NOMO-1 treated with DMSO at 0.1 percent for 48 hours (cell line): Measurements from ENCODE around the gene PRR11.
A peak's percentile ranks its signal among the peaks of the same experiment; 100 is the strongest.
"Not testable (repeated sequence)": the region's sequence is repeated elsewhere in the genome, so short reads cannot be mapped to it uniquely, and the experiment has no call there.

Experiments used
- DNase-seq: peaks from one replicate; lab custom pipeline; 2025; ENCODE audit not compliant: unreplicated experiment; lab: John Stamatoyannopoulos, UW

Gene PRR11

DNA sequence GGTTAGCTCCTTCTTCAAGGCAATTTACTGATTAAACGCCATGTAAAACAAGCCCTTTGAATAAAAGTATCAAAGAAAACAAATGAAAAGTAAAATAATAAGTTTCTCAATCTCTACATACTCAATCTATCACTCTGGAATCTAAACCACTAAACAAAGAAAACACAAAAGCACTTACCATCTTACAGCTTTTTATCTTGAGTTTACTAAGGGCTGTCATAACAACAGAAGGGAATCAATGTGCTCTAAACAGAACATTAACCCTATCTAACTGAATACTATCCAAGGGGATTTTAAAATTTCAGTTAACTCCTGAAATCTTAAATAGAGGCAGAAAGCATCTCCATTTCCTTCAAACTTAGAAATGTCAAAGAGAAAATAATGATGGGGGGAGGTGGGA is 4.0 kb upstream of the PRR11 start:
- no peak for DNase-seq

DNA sequence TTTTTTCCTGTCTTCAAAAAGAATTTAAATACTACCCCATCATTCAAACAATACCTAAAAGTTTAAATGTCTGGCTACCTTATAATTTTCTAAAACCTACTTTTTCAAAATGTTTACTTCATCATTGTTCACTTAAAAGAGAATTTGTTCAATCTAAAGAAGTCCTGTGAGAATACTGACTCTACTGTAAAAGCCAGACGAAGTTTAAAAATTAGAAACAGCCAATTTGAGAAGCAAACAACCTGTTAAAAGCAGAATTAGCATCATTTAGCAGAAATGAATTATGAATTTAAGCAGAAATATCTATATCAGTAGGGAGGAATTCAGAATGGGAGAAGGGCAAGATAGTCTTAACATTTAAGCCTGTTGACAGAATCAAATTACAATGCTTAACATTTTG is 2.6 kb upstream of the PRR11 start:
- no peak for DNase-seq

DNA sequence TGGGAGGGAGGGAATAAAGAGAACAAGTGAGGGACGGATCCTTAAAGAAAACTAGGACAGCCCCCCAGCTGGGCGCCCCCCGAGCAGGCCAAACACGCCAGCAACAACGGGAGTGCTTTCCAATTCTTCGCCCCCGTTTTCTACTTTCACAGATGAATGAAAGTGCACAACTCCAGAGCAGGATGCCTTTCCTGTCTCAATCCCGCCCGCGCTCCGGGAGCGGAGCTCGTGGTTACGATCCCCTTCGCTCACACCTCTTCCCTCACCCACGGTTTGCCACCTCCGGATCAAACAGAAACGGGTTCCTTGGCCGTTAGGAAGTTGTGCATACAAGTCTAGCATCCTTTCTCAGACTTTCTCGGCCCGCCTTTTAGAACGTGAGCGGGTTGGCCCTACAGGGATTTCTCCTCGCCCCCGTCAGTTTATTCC is 1.2 kb upstream of the PRR11 start:
- no peak for DNase-seq

- peak; percentile 100 for DNase-seq
Measured at GRCh38 chr17:59154721-59155438, 666 bp upstream of the PRR11 start, which contains the start of gene SKA2. SKA2 (minus strand) TSS chr17:59155186; CDS start chr17:59155163, 23 bp downstream.

GRCh38 chr17:59160157-59161025 is 4.8 kb downstream of the PRR11 start:
- DNase-seq: no peak

DNA sequence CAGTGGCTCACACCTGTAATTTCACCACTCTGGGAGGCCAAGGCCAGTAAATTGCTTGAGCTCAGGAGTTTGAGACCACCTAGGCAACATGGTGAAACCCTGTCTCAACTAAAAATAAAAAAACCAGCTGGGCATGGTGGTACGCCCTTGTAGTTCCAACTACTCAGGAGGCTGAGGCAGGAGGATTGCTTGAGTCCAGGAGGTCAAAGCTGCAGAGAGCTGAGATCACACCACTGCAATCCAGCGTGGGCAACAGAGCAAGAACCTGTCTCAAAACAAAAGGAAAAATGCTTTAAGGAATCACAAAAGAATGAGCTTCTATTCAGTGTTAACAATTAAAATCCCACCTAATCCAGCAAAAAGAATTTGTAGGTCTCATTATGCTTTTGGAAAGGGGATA is 5.9 kb downstream of the PRR11 start:
- no peak for DNase-seq

DNA sequence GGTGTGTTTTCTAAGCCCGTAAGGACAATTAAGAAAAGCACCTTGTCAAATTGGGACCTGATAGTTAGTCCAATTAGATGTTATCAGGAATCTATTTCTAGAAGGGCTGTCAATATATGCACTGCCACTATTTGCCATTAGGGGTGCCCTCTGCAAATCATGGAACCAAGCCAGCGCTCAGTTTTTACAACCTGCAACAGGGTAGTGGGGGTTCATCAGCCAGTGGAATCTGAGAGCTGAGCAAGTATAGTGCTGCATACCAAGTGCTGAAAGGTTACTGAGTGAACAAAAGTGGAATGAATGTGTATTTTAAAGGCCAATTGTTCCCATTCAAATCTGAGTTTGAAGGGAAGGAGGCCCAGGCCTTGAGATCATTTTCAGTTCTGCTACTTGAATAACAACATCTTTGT is 10.4 kb downstream of the PRR11 start:
- peak; percentile 20 for DNase-seq

- no peak for DNase-seq
Measured at GRCh38 chr17:59167571-59168001, 12.0 kb downstream of the PRR11 start.

DNA sequence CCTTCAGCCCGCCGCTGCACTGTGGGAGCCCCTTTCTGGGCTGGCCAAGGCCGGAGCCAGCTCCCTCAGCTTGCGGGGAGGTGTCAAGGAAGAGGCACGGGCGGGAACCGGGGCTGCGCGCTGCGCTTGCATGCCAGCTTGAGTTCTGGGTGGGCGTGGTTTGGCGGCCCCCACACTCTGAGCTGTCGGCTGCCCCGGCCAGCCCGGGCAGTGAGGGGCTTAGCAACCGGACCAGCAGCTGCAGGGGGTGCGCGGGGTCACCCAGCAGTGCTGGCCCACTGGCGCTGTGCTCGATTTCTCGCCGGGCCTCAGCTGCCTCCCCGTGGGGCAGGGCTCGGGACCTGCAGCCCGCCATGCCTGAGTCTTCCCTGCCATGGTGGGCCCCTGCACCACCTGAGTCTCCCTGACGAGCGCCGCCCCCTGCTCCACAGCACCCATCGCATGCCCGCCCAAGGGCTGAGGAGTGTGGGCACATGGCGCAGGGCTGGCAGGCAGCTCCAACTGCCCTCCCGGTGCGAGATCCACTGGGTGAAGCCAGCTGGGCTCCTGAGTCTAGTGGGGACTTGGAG is 17.0 kb downstream of the PRR11 start:
- DNase-seq: no peak

GRCh38 chr17:59174671-59175070 is 19.1 kb downstream of the PRR11 start:
- no peak for DNase-seq

GRCh38 chr17:59175076-59175475 is 19.5 kb downstream of the PRR11 start:
- no peak for DNase-seq

- no peak for DNase-seq
Measured at GRCh38 chr17:59178266-59178985, 22.9 kb downstream of the PRR11 start.

DNA sequence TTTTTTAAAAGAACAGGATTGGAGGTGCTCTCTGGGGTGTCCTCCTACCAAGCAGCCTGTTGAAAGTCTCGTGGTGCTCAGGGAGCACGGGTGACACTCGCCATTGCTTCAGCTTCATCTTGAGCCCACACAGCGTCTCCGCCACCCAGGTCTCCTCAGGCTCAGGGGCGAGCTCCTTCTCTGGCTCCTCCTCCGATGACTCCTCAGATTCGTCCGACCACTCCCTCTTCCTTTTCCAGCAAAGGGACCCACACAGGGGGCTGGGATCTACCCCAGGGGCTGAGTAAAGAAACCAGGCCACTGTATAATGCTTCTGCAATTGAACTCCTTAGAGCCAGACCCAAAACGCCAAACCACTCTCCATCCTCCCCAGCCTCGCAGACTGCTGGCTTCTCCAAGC is 24.1 kb downstream of the PRR11 start:
- not testable (repeated sequence) for DNase-seq

DNA sequence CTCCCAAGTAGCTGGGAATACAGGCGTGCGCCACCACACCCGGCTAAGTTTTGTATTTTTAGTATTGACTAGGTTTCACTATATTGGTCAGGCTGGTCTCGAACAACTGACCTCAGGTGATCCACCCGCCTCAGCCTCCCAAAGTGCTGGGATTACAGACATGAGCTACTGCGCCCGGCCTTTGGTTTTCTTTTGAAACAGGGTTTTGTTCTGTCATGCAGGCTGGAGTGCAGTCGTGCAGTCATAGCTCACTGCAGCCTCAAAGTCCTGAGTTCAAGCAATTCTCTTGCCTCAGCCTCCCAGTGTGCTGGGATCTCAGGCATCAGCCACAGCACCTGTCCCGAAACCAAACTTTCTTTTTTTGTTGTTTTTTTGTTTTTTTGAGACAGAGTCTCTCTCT is 25.1 kb downstream of the PRR11 start:
- DNase-seq: no peak

DNA sequence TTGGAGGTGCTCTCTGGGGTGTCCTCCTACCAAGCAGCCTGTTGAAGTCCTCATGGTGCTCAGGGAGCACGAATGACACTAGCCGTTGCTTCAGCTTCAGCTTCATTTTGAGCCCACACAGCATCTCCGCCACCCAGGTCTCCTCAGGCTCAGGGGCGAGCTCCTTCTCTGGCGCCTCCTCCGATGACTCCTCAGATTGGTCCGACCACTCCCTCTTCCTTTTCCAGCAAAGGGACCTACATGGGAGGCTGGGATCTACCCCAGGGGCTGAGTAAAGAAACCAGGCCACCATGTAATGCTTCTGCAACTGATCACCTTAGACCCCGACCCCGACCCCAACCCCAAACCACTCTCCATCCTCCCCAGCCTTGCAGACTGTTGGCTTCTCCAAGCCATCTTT is 25.9 kb downstream of the PRR11 start:
- DNase-seq: no peak

- DNase-seq: no peak
Measured at GRCh38 chr17:59185997-59186396, 30.5 kb downstream of the PRR11 start.

- DNase-seq: no peak
Measured at GRCh38 chr17:59186850-59187249, 31.3 kb downstream of the PRR11 start.

DNA sequence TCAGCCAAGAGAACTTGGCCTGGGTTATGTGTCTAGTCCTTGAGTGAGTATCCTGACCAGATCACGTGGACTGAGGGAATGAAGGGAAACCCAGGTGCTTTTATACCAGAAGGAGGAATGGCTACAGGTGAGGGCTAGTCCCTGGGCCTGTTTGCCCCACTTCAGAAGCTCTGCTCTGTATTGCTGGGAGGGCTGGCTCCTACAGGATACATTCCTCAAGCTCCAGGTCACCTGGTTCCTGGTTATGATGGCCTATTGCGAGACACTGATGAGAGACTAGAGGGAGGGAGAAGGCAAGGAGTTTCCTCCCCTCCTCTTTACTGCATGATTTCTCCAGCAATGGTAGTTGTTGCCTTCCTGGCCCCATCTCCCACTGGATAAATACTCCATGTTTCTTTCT is 35.3 kb downstream of the PRR11 start:
- no peak for DNase-seq

DNA sequence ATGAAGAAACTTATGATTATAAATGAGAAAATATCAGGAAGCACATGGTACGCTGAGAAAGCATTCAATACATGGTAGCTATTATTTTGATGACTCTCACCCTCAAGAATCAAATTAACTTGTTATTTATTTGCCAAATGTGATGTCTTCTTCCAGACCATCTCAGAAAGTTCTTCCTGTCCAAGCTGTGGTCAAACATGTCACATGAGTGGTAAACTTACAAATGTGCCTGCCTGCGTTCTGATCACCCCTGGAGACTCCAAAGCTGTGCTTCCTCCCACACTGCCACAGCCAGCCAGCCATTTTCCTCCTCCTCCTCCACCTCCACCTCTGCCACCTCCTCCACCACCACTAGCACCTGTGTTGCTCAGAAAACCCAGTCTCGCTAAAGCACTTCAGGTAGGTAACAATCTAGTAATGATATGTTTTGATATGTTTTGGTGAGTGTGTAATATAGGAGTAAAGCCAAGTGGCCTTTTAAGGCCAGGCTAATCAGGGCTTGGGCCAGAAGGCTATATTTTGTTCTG is 37.9 kb downstream of the PRR11 start:
- DNase-seq: no peak

DNA sequence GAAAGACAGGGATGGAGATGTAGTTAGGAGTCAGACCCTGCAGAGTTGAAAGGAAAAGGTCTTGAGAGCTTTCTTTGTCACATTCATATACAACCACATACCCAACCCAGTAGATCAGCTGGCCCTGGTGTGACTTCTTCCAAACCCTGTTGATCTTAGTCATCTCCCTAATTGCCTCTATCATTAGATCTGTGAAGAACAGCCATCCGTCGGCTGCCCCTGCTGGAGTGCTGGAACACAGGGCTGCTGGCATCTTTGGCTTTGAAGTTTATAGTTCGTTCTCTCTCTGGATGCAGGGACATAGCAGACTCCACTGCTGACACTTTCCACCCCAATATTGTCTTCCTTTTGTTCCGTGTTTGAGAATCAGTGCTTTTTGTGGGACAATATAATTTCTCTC is 43.9 kb downstream of the PRR11 start:
- DNase-seq: no peak

- DNase-seq: no peak
Measured at GRCh38 chr17:59202320-59202719, 46.8 kb downstream of the PRR11 start.
